SK-N-SH (cell line): ENCODE measurements around the gene GMPPA.

ENCODE experiments used
- CTCF ChIP-seq: fragments of 200-600 bp; sonication (generic); IDR thresholded peaks from 2 replicates; pipeline ENCODE4 v1.6.1; 2017; ENCODE audit warnings: antibody characterized with exemption, mild to moderate bottlenecking, moderate library complexity
- GABPA ChIP-seq: IDR thresholded peaks from 2 replicates; pipeline ENCODE4 v1.4.0; 2012; ENCODE audit warnings: low read depth, mild to moderate bottlenecking
- TCF12 ChIP-seq: IDR thresholded peaks from 2 replicates; pipeline ENCODE4 v1.4.0; 2012

- peak; percentile 95 for TF ChIP-seq CTCF
- no peak for TF ChIP-seq GABPA
- TF ChIP-seq TCF12, result no peak; the same call in 1 of the 2 replicates
Measured at GRCh38 chr2:219475697-219476651, 22.7 kb upstream of the GMPPA start.
